ENCODE data around the gene EIF1AX. TPM values are rescaled to one million over a fixed set of nuclear protein-coding genes. Genes with fewer than 3 reads are reported as not detected.

EIF1AX gene
- total RNA-seq, 4 donors from 2014 or later, result 37.5 to 62.1 (median 55.2) TPM

- TF ChIP-seq CTCF (IDR thresholded peaks at IDR 0.05), result no peak
- no peak for DNase-seq (ENCODE audit: low spot score)
- no peak for ATAC-seq (ENCODE audit: low FRiP score)
Measured at GRCh38 chrX:20143111-20143510, 1.5 kb upstream of the EIF1AX start.

- no peak for TF ChIP-seq CTCF (IDR thresholded peaks at IDR 0.05)
- DNase-seq (ENCODE audit: low spot score), result no peak
- ATAC-seq (ENCODE audit: low FRiP score), result no peak
Measured at GRCh38 chrX:20140420-20140819, 1.2 kb downstream of the EIF1AX start.

- ATAC-seq (ENCODE audit: low FRiP score) (no peak), DNase-seq (ENCODE audit: low spot score) (no peak)
- TF ChIP-seq CTCF (IDR thresholded peaks at IDR 0.05), result no peak
Measured at GRCh38 chrX:20139966-20140365, 1.7 kb downstream of the EIF1AX start.

- DNase-seq (ENCODE audit: low spot score) (no peak), ATAC-seq (ENCODE audit: low FRiP score) (no peak)
- TF ChIP-seq CTCF (IDR thresholded peaks at IDR 0.05), result no peak
Measured at GRCh38 chrX:20135944-20136343, 5.7 kb downstream of the EIF1AX start.

GRCh38 chrX:20132666-20133065 lies 9.0 kb downstream of the EIF1AX start:
- DNase-seq (ENCODE audit: low spot score), result no peak
- TF ChIP-seq CTCF (IDR thresholded peaks at IDR 0.05), result no peak
- no peak for ATAC-seq (ENCODE audit: low FRiP score)

GRCh38 chrX:20130357-20130756 lies 11.3 kb downstream of the EIF1AX start:
- DNase-seq (ENCODE audit: low spot score), result no peak
- no peak for ATAC-seq (ENCODE audit: low FRiP score)
- TF ChIP-seq CTCF (IDR thresholded peaks at IDR 0.05), result no peak

- DNase-seq (ENCODE audit: low spot score) (no peak), ATAC-seq (ENCODE audit: low FRiP score) (no peak)
- TF ChIP-seq CTCF (IDR thresholded peaks at IDR 0.05), result no peak
Measured at GRCh38 chrX:20129547-20129946, 12.1 kb downstream of the EIF1AX start.

All from omental fat pad (tissue), 4 donors.